ENCODE results near the gene XPOT.

The XPOT gene

DNA sequence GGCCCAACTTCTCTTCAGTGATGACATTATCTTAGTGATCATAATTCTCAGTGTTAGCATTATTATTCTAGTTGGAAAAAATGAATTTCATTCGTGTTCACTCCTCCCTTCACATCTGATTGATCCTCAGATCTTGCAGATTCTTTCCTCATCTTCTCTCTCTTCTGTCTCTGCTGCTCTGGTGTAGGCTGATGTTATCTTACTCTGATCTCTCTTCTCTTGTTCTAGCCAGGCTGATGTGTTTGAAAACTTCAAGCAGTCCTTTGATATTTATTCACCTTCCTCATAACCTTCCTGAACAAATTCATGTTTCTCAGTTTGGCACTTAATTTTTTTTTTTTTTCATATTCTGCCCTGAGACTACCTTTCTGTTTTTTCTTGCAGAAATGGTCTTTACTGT, 42.1 kb downstream of the XPOT start:
- DNase-seq (ENCODE audit: low spot score in 2 of 2) (no peak), ATAC-seq (ENCODE audit: low read depth) (no peak)
- Mint-ChIP-seq H3K27ac (peak overlapping the region; percentile 16), H3K4me3 (no peak overlapping the region), H3K27me3 (no peaks in the 10 kb centered on the region), H3K4me1 (peaks cover 12% of the 10 kb centered on the region), H3K9me3 (no peaks in the 10 kb centered on the region), H3K36me3 (peaks cover 10% of the 10 kb centered on the region)

DNA sequence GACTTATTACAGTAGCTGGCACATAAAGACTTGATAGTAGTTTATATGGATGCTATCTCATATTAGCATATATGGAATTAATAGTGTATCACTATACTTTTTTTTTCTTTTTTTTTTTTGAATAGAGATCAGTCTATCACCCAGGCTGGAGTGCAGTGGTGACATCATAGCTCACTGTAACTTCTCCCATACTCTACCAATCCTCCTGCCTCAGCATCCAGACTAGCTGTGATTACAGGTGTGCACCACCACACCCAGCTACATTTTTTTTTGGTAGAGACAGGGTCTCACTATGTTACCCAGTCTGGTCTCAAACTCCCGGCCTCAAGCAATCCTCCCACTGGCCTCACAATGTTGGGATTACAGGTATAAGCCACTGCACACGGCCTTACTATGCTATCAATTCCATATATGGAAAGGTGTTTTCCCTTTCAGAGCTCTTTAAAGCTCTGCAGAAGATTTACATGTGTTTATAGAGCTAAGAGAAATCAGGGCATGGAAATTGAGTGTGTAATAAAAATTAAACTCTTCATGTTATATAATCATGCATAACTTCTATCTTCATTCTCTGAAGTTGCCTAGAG, 46.0 kb downstream of the XPOT start:
- Mint-ChIP-seq H3K36me3 (peaks cover 2% of the 10 kb centered on the region), H3K9me3 (no peaks in the 10 kb centered on the region), H3K4me1 (peaks cover 21% of the 10 kb centered on the region), H3K4me3 (peak overlapping the region; percentile 60), H3K27ac (peak overlapping the region; percentile 92), H3K27me3 (no peaks in the 10 kb centered on the region)
- ATAC-seq (ENCODE audit: low read depth), result no peak
- no peak for DNase-seq (ENCODE audit: low spot score in 2 of 2)

DNA sequence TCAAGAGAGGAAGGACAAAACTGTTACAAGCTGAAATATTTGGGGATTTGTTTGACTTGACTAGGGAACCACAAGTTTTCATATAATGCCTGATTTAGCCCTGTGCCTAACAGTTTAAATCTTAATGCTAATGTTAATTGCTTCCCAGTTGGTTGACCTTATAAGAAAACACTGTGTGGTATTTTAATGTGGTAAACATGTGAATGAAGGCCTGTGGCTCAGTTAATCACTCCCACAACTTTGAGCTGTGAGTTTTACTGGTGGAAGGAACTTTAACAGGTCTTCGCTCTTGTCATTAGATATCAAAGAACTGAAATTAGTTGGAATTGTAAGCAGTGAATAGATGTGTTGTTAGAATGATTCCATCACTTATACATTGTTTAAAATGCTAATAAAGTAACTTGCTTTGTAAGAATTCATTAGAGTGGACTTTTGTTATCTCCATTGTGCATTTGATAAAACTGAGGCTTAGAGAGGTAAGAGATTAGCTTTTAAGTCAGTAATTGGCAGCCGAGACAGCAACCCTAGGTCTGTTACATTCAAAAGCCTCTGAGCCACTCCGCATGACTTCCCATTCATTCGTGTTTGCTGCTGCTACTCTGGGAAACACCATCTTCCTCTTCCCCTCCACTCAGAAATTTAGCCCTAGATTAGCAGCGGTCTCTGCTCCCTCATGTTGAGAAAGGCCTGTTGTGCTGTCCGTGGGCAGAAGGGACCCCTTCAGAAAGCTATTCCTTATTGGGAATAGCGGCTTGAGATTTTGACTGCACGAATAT, 46.7 kb downstream of the XPOT start:
- ATAC-seq (ENCODE audit: low read depth), result peak; percentile 34
- Mint-ChIP-seq H3K27me3 (no peaks in the 10 kb centered on the region), H3K4me1 (peaks cover 22% of the 10 kb centered on the region), H3K36me3 (peaks cover 3% of the 10 kb centered on the region), H3K4me3 (peak overlapping the region; percentile 60), H3K9me3 (no peaks in the 10 kb centered on the region), H3K27ac (peak overlapping the region; percentile 92)
- no peak for DNase-seq (ENCODE audit: low spot score in 2 of 2)

DNA sequence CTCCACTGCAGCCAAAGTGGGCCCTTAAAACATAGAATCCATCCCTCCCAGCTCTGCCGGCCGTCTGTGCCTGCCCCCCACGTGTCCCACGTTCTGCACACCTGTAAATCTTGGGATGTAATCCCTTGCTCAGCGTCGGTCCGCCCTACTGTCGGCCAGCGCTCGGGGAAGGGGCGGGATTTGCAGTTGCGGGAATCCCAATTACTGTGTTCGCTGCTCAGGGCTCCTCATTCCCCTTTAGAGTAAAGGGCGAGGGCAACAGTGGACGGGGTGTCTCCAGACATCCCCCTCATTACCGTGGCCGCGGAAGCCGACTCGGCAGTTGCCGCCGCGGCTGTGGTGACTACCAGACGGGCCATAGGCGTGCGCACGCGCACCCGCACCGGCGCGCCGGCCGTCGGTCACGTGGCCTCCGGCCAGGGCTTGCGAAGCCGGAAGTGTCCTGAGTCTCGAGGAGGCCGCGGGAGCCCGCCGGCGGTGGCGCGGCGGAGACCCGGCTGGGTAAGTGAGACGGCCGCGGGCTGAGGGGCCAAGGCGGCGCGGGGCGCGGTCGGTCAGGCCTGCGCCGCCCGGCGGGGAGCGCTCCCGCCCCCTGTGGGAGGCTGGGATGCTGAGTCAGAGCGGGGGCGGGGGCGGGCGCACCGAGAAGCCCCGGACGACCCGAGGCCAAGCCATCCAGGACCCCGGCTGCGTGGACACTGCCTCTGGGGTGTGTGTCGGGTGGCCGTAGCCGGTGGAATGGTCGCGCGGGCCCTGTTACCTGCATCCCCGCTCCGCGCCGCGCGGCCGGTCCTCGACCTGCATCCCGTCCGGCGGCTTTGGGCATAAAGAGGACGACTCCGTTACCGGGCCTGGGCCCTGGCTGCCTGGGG, 47.7 kb downstream of the XPOT start, which contains the start of gene TBK1:
Gene TBK1, plus strand, starts transcription at position 434 of the 872 bp plus-strand sequence. CDS start 3,751 bp downstream, outside the sequence.
- Mint-ChIP-seq H3K9me3 (no peaks in the 10 kb centered on the region), H3K4me1 (peaks cover 26% of the 10 kb centered on the region), H3K36me3 (peaks cover 4% of the 10 kb centered on the region), H3K27ac (peak within 1 kb of the TSS; percentile 92), H3K27me3 (no peaks in the 10 kb centered on the region), H3K4me3 (peak within 1 kb of the TSS; percentile 95)
- DNase-seq (ENCODE audit: low spot score in 2 of 2), result peak; percentile 50 to 76
- ATAC-seq (ENCODE audit: low read depth), result peak; percentile 75

DNA sequence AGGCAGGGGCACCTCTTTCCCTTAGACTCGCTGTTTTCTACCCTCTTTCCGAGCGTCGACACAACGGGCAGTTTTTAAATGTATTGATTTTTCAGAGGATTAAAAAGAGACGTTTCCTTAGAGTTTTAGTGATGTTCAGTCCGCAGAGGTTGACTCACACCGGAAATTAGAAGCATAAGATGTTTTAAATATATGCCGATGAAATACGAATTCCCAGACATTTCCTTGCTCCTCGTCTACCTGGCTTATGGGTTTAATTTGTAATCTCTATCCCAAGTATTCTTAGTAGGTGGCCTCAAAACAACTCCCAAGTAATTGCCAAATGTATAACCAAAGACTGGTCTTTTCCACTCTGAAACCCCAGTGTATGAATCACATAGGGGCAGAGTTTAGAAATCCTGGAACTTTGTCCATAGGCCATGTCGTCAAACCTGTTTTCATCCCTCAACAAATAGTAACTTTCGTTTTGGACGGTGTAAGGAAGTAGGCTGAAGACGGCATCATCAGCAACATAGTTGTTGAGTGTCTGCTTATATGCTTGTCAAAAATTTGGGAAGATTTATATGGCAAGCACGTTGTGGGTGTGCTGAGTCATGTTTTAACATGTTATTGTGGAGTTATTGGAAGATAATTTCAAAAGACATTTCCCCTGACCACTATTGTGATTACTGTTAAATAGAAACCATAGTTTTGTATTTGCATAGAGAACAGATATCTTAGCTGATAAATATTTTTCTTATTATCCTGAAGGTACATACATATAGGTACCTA, 48.6 kb downstream of the XPOT start:
- no peaks in the 10 kb centered on the region for H3K27me3 Mint-ChIP-seq
- DNase-seq (ENCODE audit: low spot score in 2 of 2) (no peak), ATAC-seq (ENCODE audit: low read depth) (peak; percentile 16)
- peaks cover 4% of the 10 kb centered on the region for H3K36me3 Mint-ChIP-seq
- H3K9me3 Mint-ChIP-seq, result no peaks in the 10 kb centered on the region
- peak overlapping the region; percentile 92 for H3K27ac Mint-ChIP-seq
- H3K4me1 Mint-ChIP-seq, result peaks cover 31% of the 10 kb centered on the region
- H3K4me3 Mint-ChIP-seq, result peak overlapping the region; percentile 92

DNA sequence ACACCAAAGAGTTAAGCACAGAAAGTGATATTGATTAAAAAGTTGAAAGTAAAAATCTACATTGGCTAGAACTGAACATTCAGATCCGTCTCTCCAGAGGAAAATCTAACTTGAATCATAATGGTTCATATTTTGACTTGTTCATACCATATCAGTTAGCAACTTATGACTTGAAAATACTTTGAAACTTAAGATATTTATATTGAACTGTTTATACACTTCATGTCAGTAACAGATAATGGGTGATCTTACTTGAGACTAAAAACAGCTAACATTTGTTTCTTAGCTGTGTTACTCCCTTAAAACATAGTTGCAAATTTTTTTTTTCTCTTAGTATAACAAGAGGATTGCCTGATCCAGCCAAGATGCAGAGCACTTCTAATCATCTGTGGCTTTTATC, 51.3 kb downstream of the XPOT start:
- ATAC-seq (ENCODE audit: low read depth) (no peak), DNase-seq (ENCODE audit: low spot score in 2 of 2) (no peak)
- H3K9me3 Mint-ChIP-seq, result no peaks in the 10 kb centered on the region
- no peak overlapping the region for H3K4me3 Mint-ChIP-seq
- H3K27ac Mint-ChIP-seq, result peak overlapping the region; percentile 73
- peaks cover 9% of the 10 kb centered on the region for H3K36me3 Mint-ChIP-seq
- no peaks in the 10 kb centered on the region for H3K27me3 Mint-ChIP-seq
- peaks cover 41% of the 10 kb centered on the region for H3K4me1 Mint-ChIP-seq

DNA sequence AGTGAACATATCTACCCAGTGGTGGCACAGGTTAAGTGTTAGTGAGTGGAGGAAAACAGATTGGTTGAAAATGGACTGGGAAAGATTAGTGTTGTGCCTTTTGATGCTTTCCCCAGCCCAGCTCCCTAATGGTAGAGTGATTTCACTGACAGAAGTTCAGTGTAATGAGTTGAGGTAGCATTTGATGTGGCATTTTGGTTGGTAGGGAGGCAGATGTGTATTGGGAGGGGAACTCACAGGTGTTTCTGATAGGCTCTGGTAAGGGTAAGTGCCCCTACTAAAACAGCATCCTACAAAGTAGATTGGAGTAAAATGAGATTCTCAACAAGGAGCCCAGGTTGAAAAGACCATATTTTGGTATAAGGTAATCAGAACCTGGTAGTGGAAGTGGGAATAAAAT, 51.9 kb downstream of the XPOT start:
- Mint-ChIP-seq H3K9me3 (no peaks in the 10 kb centered on the region), H3K27ac (peak overlapping the region; percentile 73), H3K36me3 (peaks cover 11% of the 10 kb centered on the region), H3K4me1 (peaks cover 35% of the 10 kb centered on the region), H3K4me3 (no peak overlapping the region), H3K27me3 (no peaks in the 10 kb centered on the region)
- ATAC-seq (ENCODE audit: low read depth) (no peak), DNase-seq (ENCODE audit: low spot score in 2 of 2) (no peak)

DNA sequence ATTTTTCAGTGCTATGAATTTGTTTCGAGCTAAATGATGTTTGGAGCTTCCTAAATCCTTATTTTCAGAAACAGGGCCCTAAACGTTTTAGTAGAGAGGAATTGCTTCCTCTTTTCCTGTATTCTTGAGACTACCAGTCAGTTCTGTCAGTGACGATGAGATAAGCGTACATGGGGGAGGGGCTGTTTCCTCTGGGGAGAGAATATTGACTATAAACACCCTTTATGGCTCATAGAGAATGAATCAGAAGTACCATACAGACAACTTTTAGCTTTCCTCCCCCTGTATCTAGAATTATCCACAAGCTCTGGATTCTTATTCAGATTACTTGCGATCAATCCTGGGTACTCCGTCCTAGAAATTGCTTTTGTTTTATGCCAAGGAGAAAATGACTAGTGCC, 52.8 kb downstream of the XPOT start:
- DNase-seq (ENCODE audit: low spot score in 2 of 2), result no peak
- no peaks in the 10 kb centered on the region for H3K27me3 Mint-ChIP-seq
- H3K4me1 Mint-ChIP-seq, result peaks cover 31% of the 10 kb centered on the region
- ATAC-seq (ENCODE audit: low read depth), result no peak
- H3K36me3 Mint-ChIP-seq, result peaks cover 13% of the 10 kb centered on the region
- H3K27ac Mint-ChIP-seq, result peak overlapping the region; percentile 40
- H3K9me3 Mint-ChIP-seq, result no peaks in the 10 kb centered on the region
- no peak overlapping the region for H3K4me3 Mint-ChIP-seq

DNA sequence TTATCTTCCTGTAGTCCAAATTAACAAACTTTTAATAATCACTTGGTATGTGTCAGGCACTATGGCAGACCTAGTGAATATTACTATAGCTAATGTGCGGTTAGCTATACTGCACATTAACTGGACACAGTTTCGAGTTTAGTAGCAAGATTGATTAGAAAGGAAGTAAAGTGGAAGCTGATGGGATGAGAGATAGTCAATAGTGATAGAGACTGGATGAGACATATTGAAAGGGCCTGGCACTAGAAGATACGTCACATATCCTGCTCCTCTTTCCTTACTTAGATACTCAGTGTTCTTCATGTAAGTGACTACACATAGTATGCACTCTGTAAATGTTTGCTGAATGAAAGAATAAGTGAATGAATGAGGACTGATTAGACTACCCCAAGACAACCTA, 53.3 kb downstream of the XPOT start:
- peak overlapping the region; percentile 40 for H3K27ac Mint-ChIP-seq
- H3K9me3 Mint-ChIP-seq, result no peaks in the 10 kb centered on the region
- ATAC-seq (ENCODE audit: low read depth) (no peak), DNase-seq (ENCODE audit: low spot score in 2 of 2) (no peak)
- peaks cover 31% of the 10 kb centered on the region for H3K4me1 Mint-ChIP-seq
- H3K36me3 Mint-ChIP-seq, result peaks cover 13% of the 10 kb centered on the region
- no peak overlapping the region for H3K4me3 Mint-ChIP-seq
- H3K27me3 Mint-ChIP-seq, result no peaks in the 10 kb centered on the region

DNA sequence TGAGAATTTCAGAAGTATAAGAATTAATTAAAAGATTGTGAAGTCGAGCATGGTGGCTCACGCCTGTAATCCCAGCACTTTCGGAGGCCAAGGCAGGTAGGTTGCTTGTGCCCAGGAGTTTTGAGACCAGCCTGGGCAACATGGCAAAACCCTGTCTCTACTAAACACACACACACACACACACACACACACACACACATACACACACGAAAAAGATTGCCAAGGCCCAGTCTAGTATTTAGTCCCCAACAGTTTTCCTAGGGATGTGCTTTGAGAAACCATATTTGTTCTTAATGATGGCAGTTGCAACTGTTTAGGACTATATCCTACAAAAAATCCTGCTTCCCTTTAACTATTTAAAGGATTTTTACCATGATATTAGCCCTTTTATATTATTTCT, 53.7 kb downstream of the XPOT start:
- peaks cover 27% of the 10 kb centered on the region for H3K4me1 Mint-ChIP-seq

DNA sequence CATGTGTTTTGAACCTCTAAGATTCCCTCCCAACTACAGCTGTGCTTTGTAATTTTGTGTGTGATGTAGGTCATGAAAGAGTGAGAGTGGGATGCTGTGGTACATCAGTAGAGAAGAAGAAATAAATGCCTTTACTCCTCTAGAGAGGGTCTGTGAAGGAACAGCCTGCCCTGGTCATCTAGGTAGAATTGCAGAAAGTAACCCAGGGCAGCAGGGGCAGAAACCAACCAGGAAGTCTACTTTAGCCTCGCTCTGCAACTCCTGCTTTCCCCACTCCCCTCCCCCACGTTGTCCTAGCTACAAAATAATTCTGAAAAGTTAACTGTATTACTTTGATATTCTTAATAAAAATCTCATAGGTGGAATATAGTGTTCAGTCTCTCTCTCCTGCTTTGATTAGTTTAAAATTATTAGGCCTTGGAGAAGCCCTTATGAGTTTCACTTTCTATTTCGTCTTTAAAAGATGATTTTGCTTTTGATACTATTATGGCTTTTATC, 55.3 kb downstream of the XPOT start:
- peak overlapping the region; percentile 95 for H3K27ac Mint-ChIP-seq
- peaks cover 24% of the 10 kb centered on the region for H3K4me1 Mint-ChIP-seq
- no peaks in the 10 kb centered on the region for H3K27me3 Mint-ChIP-seq
- peak; percentile 53 for ATAC-seq (ENCODE audit: low read depth)
- H3K9me3 Mint-ChIP-seq, result no peaks in the 10 kb centered on the region
- no peak for DNase-seq (ENCODE audit: low spot score in 2 of 2)
- peaks cover 14% of the 10 kb centered on the region for H3K36me3 Mint-ChIP-seq
- H3K4me3 Mint-ChIP-seq, result peak overlapping the region; percentile 84

More for the DNA sequence above, 53.7 kb downstream of the XPOT start:
- no peak for ATAC-seq (ENCODE audit: low read depth)
- Mint-ChIP-seq H3K4me3 (no peak overlapping the region), H3K36me3 (peaks cover 13% of the 10 kb centered on the region), H3K9me3 (no peaks in the 10 kb centered on the region), H3K27ac (peak overlapping the region; percentile 40), H3K27me3 (no peaks in the 10 kb centered on the region)
- DNase-seq (ENCODE audit: low spot score in 2 of 2), result no peak

DNA sequence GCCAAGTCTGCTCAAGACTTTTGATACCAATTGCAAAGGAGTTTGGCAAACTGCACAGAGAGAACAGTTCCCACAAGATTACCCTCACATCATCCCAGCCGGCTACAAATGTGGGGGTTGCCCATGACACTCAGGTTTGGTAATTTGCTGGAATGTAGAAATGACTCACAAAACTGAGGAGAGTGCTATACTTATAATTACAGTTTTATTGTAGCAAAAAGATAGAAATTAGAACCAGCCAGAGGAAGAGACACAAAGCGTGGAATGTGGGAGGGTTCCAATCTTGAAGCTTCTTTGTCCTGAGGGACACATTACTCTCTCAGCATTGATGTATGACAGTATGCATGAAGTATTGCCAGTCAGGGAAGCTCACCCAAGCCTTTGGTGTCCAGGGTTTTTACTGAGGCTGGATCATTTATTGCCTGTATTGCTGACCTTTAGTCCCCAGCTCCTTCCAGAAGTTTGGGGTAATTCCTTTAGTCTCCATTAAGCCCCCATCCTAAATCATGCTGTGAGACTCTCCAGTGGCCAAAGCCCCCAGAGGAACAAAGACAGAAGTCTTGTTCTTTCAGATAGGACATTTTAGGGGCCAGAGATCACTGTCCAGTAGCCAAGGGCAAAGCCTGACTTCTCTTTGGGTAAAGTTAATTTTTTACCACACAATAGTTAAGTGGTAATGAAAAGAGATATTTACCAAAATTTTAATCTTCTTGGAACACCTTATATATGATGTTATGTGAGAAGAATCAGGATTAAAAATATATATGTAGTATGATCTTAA, 57.6 kb downstream of the XPOT start:
- Mint-ChIP-seq H3K9me3 (no peaks in the 10 kb centered on the region), H3K4me3 (no peak overlapping the region), H3K27me3 (no peaks in the 10 kb centered on the region), H3K4me1 (peaks cover 19% of the 10 kb centered on the region), H3K36me3 (peaks cover 17% of the 10 kb centered on the region), H3K27ac (no peak overlapping the region)
- DNase-seq (ENCODE audit: low spot score in 2 of 2) (no peak), ATAC-seq (ENCODE audit: low read depth) (no peak)

DNA sequence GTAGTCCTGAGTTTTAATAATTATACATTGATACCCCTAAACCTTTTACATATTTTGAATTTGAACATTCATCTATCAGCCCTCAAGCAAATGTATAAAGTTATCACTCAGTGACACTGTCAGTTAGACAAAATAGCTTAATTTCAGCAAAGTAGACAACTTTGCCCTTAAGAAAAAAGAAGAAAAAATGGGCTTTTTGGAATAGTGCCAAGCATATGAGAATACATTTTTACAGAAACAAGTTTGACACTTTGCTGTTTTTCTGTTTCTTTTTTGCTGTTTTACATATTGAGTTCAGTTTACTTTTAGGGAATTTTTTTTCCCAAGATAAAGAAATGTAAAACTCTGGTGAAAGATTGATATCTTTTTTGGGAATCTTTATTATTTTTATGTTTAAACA, 62.0 kb downstream of the XPOT start:
- Mint-ChIP-seq H3K4me1 (peaks cover 7% of the 10 kb centered on the region), H3K9me3 (no peaks in the 10 kb centered on the region), H3K36me3 (peaks cover 28% of the 10 kb centered on the region), H3K4me3 (no peak overlapping the region), H3K27me3 (no peaks in the 10 kb centered on the region), H3K27ac (no peak overlapping the region)
- ATAC-seq (ENCODE audit: low read depth), result no peak
- no peak for DNase-seq (ENCODE audit: low spot score in 2 of 2)
